ENCODE measurements around the gene ANKRD2. TPM values are rescaled to one million over a fixed set of nuclear protein-coding genes. Genes with fewer than 3 reads are reported as not detected.

The ANKRD2 gene
- total RNA-seq, 1 donor from 2014 or later, result not detected

GRCh38 chr10:97547962-97548361 is 24.6 kb upstream of the ANKRD2 start:
- Mint-ChIP-seq H3K4me1 (ENCODE audit: low read depth) (peaks cover 14% of the 10 kb centered on the region), H3K27ac (no peak overlapping the region), H3K9me3 (ENCODE audit: low read depth) (no peaks in the 10 kb centered on the region)

DNA sequence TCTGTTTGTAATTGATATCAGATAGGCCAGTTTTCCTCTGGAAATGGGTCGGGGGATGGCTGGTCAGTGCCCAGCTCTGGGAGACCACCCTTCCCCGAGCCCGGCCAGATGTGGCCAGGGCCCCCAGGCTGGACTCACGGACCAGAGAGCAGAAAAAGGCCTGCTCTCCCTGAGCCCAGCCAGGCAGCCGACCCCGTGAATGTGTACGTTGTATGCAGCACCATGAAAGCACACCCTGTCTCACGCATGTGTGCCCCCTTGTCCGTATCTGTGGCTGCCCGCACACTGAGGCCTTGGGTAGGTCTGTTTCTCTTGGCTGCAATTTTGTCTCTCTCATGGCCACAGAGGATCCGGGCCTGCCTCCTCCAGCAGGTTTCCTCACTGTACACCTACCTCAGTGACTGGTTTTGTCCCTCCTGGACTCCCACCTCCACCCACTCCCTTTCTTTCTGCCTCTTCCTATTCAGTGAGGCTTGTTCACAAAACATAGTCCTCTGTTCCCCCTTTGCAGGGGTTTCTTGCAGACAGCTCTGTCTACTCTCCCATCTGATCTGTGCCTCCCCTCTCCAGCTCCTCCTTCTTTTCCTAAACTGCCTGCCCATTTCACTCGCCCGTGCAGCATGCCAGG is 23.6 kb upstream of the ANKRD2 start:
- no peak overlapping the region for H3K4me3 Mint-ChIP-seq (ENCODE audit: low read depth)

More at GRCh38 chr10:97547962-97548361, 24.6 kb upstream of the ANKRD2 start:
- H3K4me3 Mint-ChIP-seq (ENCODE audit: low read depth), result no peak overlapping the region
- no peaks in the 10 kb centered on the region for H3K27me3 Mint-ChIP-seq
- no peaks in the 10 kb centered on the region for H3K36me3 Mint-ChIP-seq (ENCODE audit: insufficient read depth)
- no peak for DNase-seq (ENCODE audit: low spot score, unreplicated experiment)
- TF ChIP-seq, protein P1, sequence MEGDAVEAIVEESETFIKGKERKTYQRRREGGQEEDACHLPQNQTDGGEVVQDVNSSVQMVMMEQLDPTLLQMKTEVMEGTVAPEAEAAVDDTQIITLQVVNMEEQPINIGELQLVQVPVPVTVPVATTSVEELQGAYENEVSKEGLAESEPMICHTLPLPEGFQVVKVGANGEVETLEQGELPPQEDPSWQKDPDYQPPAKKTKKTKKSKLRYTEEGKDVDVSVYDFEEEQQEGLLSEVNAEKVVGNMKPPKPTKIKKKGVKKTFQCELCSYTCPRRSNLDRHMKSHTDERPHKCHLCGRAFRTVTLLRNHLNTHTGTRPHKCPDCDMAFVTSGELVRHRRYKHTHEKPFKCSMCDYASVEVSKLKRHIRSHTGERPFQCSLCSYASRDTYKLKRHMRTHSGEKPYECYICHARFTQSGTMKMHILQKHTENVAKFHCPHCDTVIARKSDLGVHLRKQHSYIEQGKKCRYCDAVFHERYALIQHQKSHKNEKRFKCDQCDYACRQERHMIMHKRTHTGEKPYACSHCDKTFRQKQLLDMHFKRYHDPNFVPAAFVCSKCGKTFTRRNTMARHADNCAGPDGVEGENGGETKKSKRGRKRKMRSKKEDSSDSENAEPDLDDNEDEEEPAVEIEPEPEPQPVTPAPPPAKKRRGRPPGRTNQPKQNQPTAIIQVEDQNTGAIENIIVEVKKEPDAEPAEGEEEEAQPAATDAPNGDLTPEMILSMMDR (IDR thresholded peaks at IDR 0.05; ENCODE audit: unreplicated experiment), result no peak

DNA sequence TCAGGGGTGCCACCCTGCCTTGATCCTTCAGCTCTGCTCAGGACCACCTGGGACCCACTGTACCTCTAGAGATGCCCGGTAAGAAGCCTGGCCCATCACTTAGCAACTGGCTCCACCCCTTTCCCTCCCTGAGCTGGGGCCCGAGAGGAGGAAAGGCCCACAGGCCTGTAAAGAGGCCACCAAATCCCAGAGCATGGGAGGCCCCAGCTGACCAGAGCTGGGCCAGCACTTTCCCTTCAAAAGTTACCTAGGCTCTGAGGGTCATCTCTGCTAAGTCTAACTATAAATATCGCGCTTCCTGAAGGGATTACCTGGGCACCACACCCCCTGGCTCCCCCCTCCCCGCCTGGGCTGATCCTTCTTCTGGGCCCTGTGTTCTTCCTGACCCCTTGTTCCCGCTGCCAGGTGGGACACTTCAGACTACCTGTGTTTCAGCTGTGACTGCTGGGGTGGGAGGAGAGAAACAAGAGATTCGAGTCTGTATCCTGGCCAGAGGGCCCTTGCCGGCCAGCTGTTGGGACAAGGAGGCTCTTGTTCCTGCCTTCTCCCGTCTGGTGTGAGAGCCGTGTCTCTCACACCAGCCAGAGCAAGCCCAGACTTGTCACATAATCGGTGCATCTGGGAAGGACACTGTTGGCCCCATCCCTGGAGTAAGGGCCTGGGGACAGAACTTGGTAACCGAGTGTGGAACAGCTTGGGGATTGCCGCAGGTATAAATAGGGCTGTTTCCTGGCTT is 22.8 kb upstream of the ANKRD2 start:
- Mint-ChIP-seq H3K4me3 (ENCODE audit: low read depth) (no peak overlapping the region), H3K27me3 (no peaks in the 10 kb centered on the region), H3K36me3 (ENCODE audit: insufficient read depth) (no peaks in the 10 kb centered on the region), H3K4me1 (ENCODE audit: low read depth) (peaks cover 17% of the 10 kb centered on the region), H3K9me3 (ENCODE audit: low read depth) (no peaks in the 10 kb centered on the region), H3K27ac (peak overlapping the region; percentile 82)
- TF ChIP-seq, protein P1 (IDR thresholded peaks at IDR 0.05; ENCODE audit: unreplicated experiment), result no peak
- DNase-seq (ENCODE audit: low spot score, unreplicated experiment), result no peak

More for the DNA sequence above, 23.6 kb upstream of the ANKRD2 start:
- no peaks in the 10 kb centered on the region for H3K9me3 Mint-ChIP-seq (ENCODE audit: low read depth)
- no peaks in the 10 kb centered on the region for H3K27me3 Mint-ChIP-seq
- peaks cover 17% of the 10 kb centered on the region for H3K4me1 Mint-ChIP-seq (ENCODE audit: low read depth)
- TF ChIP-seq, protein P1 (IDR thresholded peaks at IDR 0.05; ENCODE audit: unreplicated experiment), result no peak
- no peaks in the 10 kb centered on the region for H3K36me3 Mint-ChIP-seq (ENCODE audit: insufficient read depth)
- H3K27ac Mint-ChIP-seq, result no peak overlapping the region
- DNase-seq (ENCODE audit: low spot score, unreplicated experiment), result no peak

DNA sequence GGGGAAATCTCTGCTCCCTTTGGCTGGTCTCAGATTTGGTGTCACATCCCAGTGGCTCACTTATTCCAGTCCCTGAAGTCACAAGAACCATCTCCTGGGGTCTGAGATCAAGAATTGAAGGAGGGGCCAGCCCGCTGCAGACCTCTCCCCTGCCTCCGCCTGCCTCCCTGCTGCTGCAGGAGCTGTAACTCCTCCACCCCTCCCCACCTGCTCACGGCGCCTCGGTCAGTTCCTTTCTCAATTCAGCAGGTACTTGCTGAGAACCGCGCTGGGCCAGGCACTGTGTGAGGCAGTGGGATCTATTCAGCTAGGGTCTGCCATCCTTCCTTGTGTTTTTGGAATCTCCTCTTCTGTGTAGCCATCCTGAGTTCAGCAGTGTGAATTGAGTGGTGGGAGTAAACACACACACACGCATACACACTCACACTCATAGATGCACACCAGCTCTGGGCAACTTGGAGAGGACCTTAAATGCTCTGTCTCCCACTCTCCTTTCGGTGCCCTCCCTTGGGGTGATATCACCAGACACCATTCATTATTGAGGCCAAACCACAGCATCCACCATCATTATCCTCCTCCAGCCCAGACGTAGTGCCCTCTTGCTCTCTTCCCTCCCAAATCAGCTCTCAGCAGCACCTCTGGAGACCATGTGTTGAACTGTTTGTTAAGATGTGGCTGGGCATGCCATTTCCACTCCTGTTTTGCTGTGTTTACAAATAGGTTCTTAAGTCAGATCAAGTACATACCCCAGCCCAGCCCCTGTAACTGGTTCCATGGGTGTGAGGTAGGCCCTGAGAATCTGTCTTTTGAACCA is 22.0 kb upstream of the ANKRD2 start:
- Mint-ChIP-seq H3K27me3 (no peaks in the 10 kb centered on the region), H3K4me3 (ENCODE audit: low read depth) (no peak overlapping the region), H3K36me3 (ENCODE audit: insufficient read depth) (peaks cover 3% of the 10 kb centered on the region), H3K27ac (peak overlapping the region; percentile 41), H3K9me3 (ENCODE audit: low read depth) (peaks cover 4% of the 10 kb centered on the region), H3K4me1 (ENCODE audit: low read depth) (peaks cover 17% of the 10 kb centered on the region)
- DNase-seq (ENCODE audit: low spot score, unreplicated experiment), result no peak
- TF ChIP-seq, protein P1 (IDR thresholded peaks at IDR 0.05; ENCODE audit: unreplicated experiment), result no peak

GRCh38 chr10:97551271-97551670 is 21.3 kb upstream of the ANKRD2 start:
- Mint-ChIP-seq H3K27me3 (no peaks in the 10 kb centered on the region), H3K9me3 (ENCODE audit: low read depth) (peaks cover 7% of the 10 kb centered on the region), H3K4me3 (ENCODE audit: low read depth) (no peak overlapping the region), H3K36me3 (ENCODE audit: insufficient read depth) (peaks cover 6% of the 10 kb centered on the region), H3K4me1 (ENCODE audit: low read depth) (peaks cover 17% of the 10 kb centered on the region), H3K27ac (no peak overlapping the region)
- DNase-seq (ENCODE audit: low spot score, unreplicated experiment), result no peak
- TF ChIP-seq, protein P1 (IDR thresholded peaks at IDR 0.05; ENCODE audit: unreplicated experiment), result no peak
